Smooth muscle cell (in vitro differentiated cells): ENCODE measurements around the gene RBX1. TPM values are rescaled to one million over a fixed set of nuclear protein-coding genes. Genes with fewer than 3 reads are reported as not detected.

Experiments used
- DNase-seq: peaks from one replicate; lab custom pipeline; 2025; ENCODE audit not compliant: unreplicated experiment; lab: John Stamatoyannopoulos, UW
- H2AFZ ChIP-seq: fragments of 200-600 bp; sonication (generic); 2 replicates; pipeline ENCODE4 v1.6.0; 2016; ENCODE audit warnings: antibody characterized with exemption, low read depth, mild to moderate bottlenecking
- H3F3A ChIP-seq: fragments of 200-600 bp; sonication (generic); 2 replicates; pipeline ENCODE4 v1.6.0; 2017; ENCODE audit warnings: antibody characterized with exemption, low read depth
- H3K27ac ChIP-seq: fragments of 200-600 bp; sonication (generic); 2 replicates; pipeline ENCODE4 v1.5.1; 2016; ENCODE audit warnings: low read depth, mild to moderate bottlenecking
- H3K27me3 ChIP-seq: fragments of 200-600 bp; sonication (generic); 2 replicates; pipeline ENCODE4 v1.6.1; 2016; ENCODE audit warnings: low read depth, mild to moderate bottlenecking
- H3K36me3 ChIP-seq: fragments of 200-600 bp; sonication (generic); 2 replicates; pipeline ENCODE4 v1.5.1; 2016; ENCODE audit warnings: low read depth
- H3K4me1 ChIP-seq: fragments of 200-600 bp; sonication (generic); 2 replicates; pipeline ENCODE4 v1.5.1; 2016; ENCODE audit warnings: low read depth
- H3K4me2 ChIP-seq: fragments of 200-600 bp; sonication (generic); 2 replicates; pipeline ENCODE4 v1.6.0; 2016; ENCODE audit warnings: mild to moderate bottlenecking
- H3K4me3 ChIP-seq: fragments of 200-600 bp; sonication (generic); 2 replicates; pipeline ENCODE4 v1.5.1; 2016; ENCODE audit warnings: mild to moderate bottlenecking
- H3K79me2 ChIP-seq: fragments of 200-600 bp; sonication (generic); 2 replicates; pipeline ENCODE4 v1.6.0; 2016; ENCODE audit warnings: low read depth, mild to moderate bottlenecking
- H3K9ac ChIP-seq: fragments of 200-600 bp; sonication (generic); 2 replicates; pipeline ENCODE4 v1.6.0; 2016; ENCODE audit warnings: low read depth
- H3K9me3 ChIP-seq: fragments of 200-600 bp; sonication (generic); replicated peaks from 2 replicates; pipeline ENCODE4 v1.5.1; 2016; ENCODE audit warnings: low read depth
- H4K20me1 ChIP-seq: fragments of 200-600 bp; sonication (generic); 2 replicates; pipeline ENCODE4 v1.6.0; 2016; ENCODE audit warnings: low read depth
- CTCF ChIP-seq: fragments of 200-600 bp; sonication (generic); IDR thresholded peaks from 2 replicates; pipeline ENCODE4 v1.5.1; 2017; ENCODE audit warnings: borderline replicate concordance, mild to moderate bottlenecking, antibody characterized with exemption; ENCODE audit not compliant: insufficient read depth, poor library complexity, severe bottlenecking
- WGBS: methylation state at CpG from one replicate; pipeline ENCODE4 v1.1.7; 2016; ENCODE audit warnings: low lambda C conversion rate; 5-methylcytosine and 5-hydroxymethylcytosine counted together
- polyA plus RNA-seq: library from polyadenylated mRNA; unstranded; fragments of >200 nt; fragmentation: Nextera tagmentation; extraction: Ambion mirVana; gene quantifications from 2 replicates; pipeline ENCODE4 v1.2.1, GENCODE V29; 2016
- total RNA-seq: library from RNA; depleted of rRNA; stranded (reverse); fragments of >200 nt; gene quantifications from 2 replicates; pipeline ENCODE4 v1.2.3, GENCODE V29; 2014

The RBX1 gene
- total and polyA plus RNA-seq, 2 experiments from 2014 or later = 127 to 277 TPM

DNA sequence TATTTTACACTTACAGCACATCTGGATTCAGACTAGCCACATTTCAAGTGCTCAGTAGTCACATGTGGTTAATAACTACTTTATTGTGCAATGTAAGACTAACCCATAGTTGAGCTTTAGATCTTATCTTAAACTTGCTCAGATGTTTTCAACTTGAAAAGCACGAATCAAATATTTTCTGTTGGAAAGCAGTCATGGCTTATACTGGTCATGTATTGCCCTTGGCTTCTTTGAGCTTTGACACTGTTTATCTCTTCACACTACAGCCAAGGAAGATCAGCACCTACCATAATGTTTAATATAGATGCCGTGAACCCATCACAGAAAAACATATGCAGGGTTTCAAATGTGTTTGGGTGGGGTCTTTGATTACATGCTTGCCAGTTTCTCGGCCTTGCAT is 4.4 kb downstream of the RBX1 start:
- no peak for DNase-seq
- Histone ChIP-seq H3K4me2 (no peak overlapping the region), H3K36me3 (no peaks in the 10 kb centered on the region), H4K20me1 (peaks cover 64% of the 10 kb centered on the region), H3K9me3 (no peaks in the 10 kb centered on the region), H2AFZ (no peak overlapping the region), H3K4me1 (peaks cover 11% of the 10 kb centered on the region), H3K9ac (no peak overlapping the region), H3K27me3 (no peaks in the 10 kb centered on the region), H3K4me3 (no peak overlapping the region), H3K79me2 (peaks cover 83% of the 10 kb centered on the region), H3F3A (no peaks in the 10 kb centered on the region), H3K27ac (no peak overlapping the region)
- no peak for TF ChIP-seq CTCF
- 81% methylated on average over 3 of the region's 3 CpGs for WGBS

DNA sequence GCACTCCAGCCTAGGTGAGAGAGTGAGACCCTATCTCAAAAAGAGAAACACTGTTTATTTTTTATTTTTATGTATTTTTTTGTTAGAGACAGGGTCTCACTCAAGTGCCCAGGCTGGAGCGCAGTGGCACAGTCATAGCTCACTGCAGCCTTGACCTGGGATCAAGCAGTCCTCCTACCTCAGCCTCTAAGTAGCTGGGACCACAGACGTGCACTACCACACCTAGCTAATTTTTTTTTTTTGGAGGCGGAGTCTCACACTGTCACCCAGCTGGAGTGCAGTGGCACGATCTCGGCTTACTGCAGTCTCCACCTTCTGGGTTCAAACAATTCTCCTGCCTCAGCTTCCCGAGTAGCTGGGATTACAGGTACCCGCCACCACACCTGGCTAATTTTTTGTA is 6.4 kb downstream of the RBX1 start:
- peaks cover 92% of the 10 kb centered on the region for H3K79me2 ChIP-seq
- H3K4me1 ChIP-seq = peaks cover 8% of the 10 kb centered on the region
- WGBS = 95% methylated on average over 7 of the region's 7 CpGs

GRCh38 chr22:40958299-40958698 is 7.1 kb downstream of the RBX1 start:
- no peak overlapping the region for H2AFZ ChIP-seq

More for the DNA sequence above, 6.4 kb downstream of the RBX1 start:
- H3F3A ChIP-seq = no peaks in the 10 kb centered on the region
- no peak for TF ChIP-seq CTCF
- no peaks in the 10 kb centered on the region for H3K36me3 ChIP-seq
- no peak for DNase-seq
- H3K9ac ChIP-seq = no peak overlapping the region
- H3K4me3 ChIP-seq = no peak overlapping the region
- no peak overlapping the region for H2AFZ ChIP-seq
- no peaks in the 10 kb centered on the region for H3K27me3 ChIP-seq
- no peaks in the 10 kb centered on the region for H3K9me3 ChIP-seq
- H4K20me1 ChIP-seq = peaks cover 83% of the 10 kb centered on the region
- H3K27ac ChIP-seq = no peak overlapping the region
- no peak overlapping the region for H3K4me2 ChIP-seq

More at GRCh38 chr22:40958299-40958698, 7.1 kb downstream of the RBX1 start:
- Histone ChIP-seq H3K4me2 (no peak overlapping the region), H3K27me3 (no peaks in the 10 kb centered on the region), H3K9ac (no peak overlapping the region), H3K27ac (no peak overlapping the region), H3K4me3 (no peak overlapping the region), H3K4me1 (peaks cover 2% of the 10 kb centered on the region), H3F3A (no peaks in the 10 kb centered on the region), H4K20me1 (peaks cover 87% of the 10 kb centered on the region), H3K79me2 (peaks cover 92% of the 10 kb centered on the region), H3K36me3 (no peaks in the 10 kb centered on the region), H3K9me3 (no peaks in the 10 kb centered on the region)
- DNase-seq = no peak
- TF ChIP-seq CTCF = no peak
- over 99% methylated on average over 2 of the region's 2 CpGs for WGBS
